Measurements from ENCODE around the gene PLXNC1. TPM values are rescaled to one million over a fixed set of nuclear protein-coding genes. Genes with fewer than 3 reads are reported as not detected.

PLXNC1 gene
- polyA plus RNA-seq, 1 experiment, result 2.2 TPM

GRCh38 chr12:94333396-94333795 is 185.0 kb downstream of the PLXNC1 start:
- Histone ChIP-seq H3K27me3 (ENCODE audit: control insufficient read depth, insufficient read depth, low read length) (no peaks in the 10 kb centered on the region), H3K36me3 (ENCODE audit: control insufficient read depth, insufficient read depth, low read length) (no peaks in the 10 kb centered on the region), H3K4me3 (ENCODE audit: low read depth, low read length) (no peak overlapping the region)
- no peak for TF ChIP-seq CTCF (IDR thresholded peaks at IDR 0.05; ENCODE audit: insufficient read depth, low read depth, low read length)
- ChIA-PET CTCF (no interaction called here), POLR2A (no interaction called here)
- no peak for DNase-seq (ENCODE audit: low read depth)

DNA sequence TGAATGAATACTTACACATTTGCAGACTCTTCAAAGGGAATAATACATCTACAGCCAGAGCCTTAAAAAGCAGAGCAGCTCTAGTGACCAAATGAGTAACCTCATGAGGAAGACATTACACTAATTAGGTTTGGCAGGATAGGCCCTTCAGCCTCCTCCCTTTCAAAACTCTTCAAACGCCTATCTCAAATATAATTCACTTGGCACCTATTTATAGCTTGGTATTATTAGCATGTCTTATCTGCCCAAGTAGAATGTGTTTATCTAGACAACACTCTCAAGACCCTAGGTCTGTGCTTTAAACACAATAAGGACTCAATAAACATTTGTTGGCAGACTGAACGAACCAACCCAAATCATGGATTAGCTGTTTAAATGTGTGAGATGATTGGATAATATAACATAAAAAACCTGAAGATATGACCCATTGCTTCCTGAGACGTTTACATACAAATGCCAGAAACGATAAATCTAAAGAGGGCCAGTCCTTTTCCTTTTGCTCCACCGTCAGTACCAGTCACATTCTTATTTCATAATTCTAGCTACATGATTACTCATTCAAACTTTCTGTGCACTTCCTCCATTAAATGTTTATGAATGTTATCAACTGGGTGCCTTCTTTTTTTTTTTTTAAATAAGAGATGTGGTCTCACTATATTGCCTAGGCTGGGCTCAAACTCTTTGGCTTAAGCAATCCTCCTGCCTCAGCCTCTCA is 188.0 kb downstream of the PLXNC1 start:
- TF ChIP-seq CTCF (IDR thresholded peaks at IDR 0.05; ENCODE audit: insufficient read depth, low read depth, low read length), result no peak
- CTCF ChIA-PET, result interaction anchor here (0.7 kb wide), 2 partner anchors 9 to 11 kb away, joined by 3 to 5 read pairs; no protein-coding TSS in a partner anchor
- no peak overlapping the region for H3K4me3 ChIP-seq (ENCODE audit: low read depth, low read length)
- H3K27me3 ChIP-seq (ENCODE audit: control insufficient read depth, insufficient read depth, low read length), result no peaks in the 10 kb centered on the region
- H3K36me3 ChIP-seq (ENCODE audit: control insufficient read depth, insufficient read depth, low read length), result no peaks in the 10 kb centered on the region
- POLR2A ChIA-PET, result no interaction called here
- no peak for DNase-seq (ENCODE audit: low read depth)

DNA sequence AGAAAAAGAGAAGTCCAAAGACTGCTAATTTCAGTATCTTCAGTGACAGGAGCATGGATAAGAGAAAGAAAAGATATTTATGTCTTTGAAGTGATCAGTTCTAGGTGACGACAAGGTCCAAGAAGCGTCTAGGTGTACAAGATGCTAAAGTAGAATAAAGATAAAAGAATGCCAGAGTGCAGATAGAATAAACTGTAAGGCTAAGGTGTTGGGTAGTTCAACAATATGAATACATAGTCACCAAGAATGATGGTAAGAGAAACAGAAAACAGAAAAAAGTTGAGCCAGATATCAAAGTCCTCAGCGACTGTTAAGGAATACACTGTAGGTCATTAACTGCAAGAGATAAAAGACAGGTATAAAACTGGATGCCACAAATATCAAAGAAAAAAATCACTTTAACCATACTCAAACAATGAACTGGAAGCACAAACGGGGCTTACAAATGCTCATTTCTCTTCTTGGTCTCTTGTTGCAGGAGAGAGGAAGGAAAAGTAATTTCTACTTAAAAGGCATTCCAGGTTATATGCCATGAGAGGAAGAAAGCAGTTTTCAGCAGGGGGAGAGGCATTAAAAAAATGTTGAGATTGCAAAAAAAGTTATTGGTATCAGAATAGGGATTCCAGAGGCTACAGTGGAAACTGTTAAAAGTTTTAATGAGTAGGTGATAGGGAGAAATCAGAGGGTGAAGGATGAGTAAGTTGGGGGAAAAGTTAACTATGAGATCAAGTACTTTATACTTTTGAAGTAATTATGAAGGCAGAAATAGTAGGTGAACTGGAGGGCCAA is 189.8 kb downstream of the PLXNC1 start:
- ChIA-PET CTCF (no interaction called here), POLR2A (no interaction called here)
- TF ChIP-seq CTCF (IDR thresholded peaks at IDR 0.05; ENCODE audit: insufficient read depth, low read depth, low read length), result no peak
- no peaks in the 10 kb centered on the region for H3K27me3 ChIP-seq (ENCODE audit: control insufficient read depth, insufficient read depth, low read length)
- DNase-seq (ENCODE audit: low read depth), result no peak
- no peaks in the 10 kb centered on the region for H3K36me3 ChIP-seq (ENCODE audit: control insufficient read depth, insufficient read depth, low read length)
- no peak overlapping the region for H3K4me3 ChIP-seq (ENCODE audit: low read depth, low read length)

- TF ChIP-seq CTCF (IDR thresholded peaks at IDR 0.05; ENCODE audit: insufficient read depth, low read depth, low read length), result no peak
- ChIA-PET POLR2A (no interaction called here), CTCF (no interaction called here)
- no peak overlapping the region for H3K4me3 ChIP-seq (ENCODE audit: low read depth, low read length)
- H3K36me3 ChIP-seq (ENCODE audit: control insufficient read depth, insufficient read depth, low read length), result no peaks in the 10 kb centered on the region
- no peaks in the 10 kb centered on the region for H3K27me3 ChIP-seq (ENCODE audit: control insufficient read depth, insufficient read depth, low read length)
- DNase-seq (ENCODE audit: low read depth), result no peak
Observed at GRCh38 chr12:94340573-94340972, 192.2 kb downstream of the PLXNC1 start.

GRCh38 chr12:94353130-94353529 is 204.8 kb downstream of the PLXNC1 start:
- POLR2A ChIA-PET, result no interaction called here
- no peaks in the 10 kb centered on the region for H3K27me3 ChIP-seq (ENCODE audit: control insufficient read depth, insufficient read depth, low read length)
- no peaks in the 10 kb centered on the region; the same call in 1 of the 2 replicates for H3K36me3 ChIP-seq (ENCODE audit: control insufficient read depth, insufficient read depth, low read length)
- no peak overlapping the region for H3K4me3 ChIP-seq (ENCODE audit: low read depth, low read length)
- DNase-seq (ENCODE audit: low read depth), result no peak
- no peak for TF ChIP-seq CTCF (IDR thresholded peaks at IDR 0.05; ENCODE audit: insufficient read depth, low read depth, low read length)
- CTCF ChIA-PET, result no interaction called here

All from BJ (cell line).